DND-41 (cell line): ENCODE measurements around the gene NT5C3A.
"Not testable (repeated sequence)": the region's sequence is repeated elsewhere in the genome, so short reads cannot be mapped to it uniquely, and the experiment has no call there.

Experiments
- CTCF ChIP-seq: IDR thresholded peaks from 2 replicates; pipeline ENCODE4 v1.5.1; 2012; ENCODE audit warnings: borderline replicate concordance, low read length, moderate library complexity, mild to moderate bottlenecking; ENCODE audit not compliant: poor library complexity, severe bottlenecking; ENCODE audit errors: extremely low read depth
- EZH2 ChIP-seq: IDR thresholded peaks from 3 replicates; pipeline ENCODE4 v1.6.1; 2012; ENCODE audit warnings: borderline replicate concordance, low read depth, mild to moderate bottlenecking, moderate library complexity, low read length, inconsistent platforms; ENCODE audit not compliant: severe bottlenecking

- TF ChIP-seq CTCF, EZH2: not testable (repeated sequence)
These were observed 70.4 kb downstream of the NT5C3A start for GRCh38 chr7:32991975-32992700.
